GM21786 (cell line): ENCODE data around the gene C4orf46.
"Not testable (repeated sequence)": the region's sequence is repeated elsewhere in the genome, so short reads cannot be mapped to it uniquely, and the experiment has no call there.

ENCODE experiments used
- ATAC-seq: cut with Tn5 transposase; IDR thresholded peaks from one replicate; pipeline ENCODE4 v1.9.1; 2021; ENCODE audit not compliant: unreplicated experiment

The C4orf46 gene

DNA sequence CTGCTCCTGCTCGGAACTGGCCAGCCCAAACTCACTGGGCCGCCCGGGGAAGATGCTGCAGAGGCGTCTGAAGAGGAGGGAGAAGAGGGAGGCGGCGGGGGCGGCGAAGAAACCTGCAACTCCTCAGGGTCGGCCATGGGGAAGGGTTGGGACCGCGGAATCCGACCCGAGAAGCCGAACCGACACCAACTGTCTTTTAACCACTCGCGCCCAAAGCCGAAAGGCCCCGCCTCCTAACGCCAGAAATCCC is at the start of gene C4orf46:
Gene C4orf46, minus strand, starts transcription at position 223 of the 250 bp plus-strand sequence. Its CDS starts 86 bp downstream, at position 137.
- no peak for ATAC-seq

DNA sequence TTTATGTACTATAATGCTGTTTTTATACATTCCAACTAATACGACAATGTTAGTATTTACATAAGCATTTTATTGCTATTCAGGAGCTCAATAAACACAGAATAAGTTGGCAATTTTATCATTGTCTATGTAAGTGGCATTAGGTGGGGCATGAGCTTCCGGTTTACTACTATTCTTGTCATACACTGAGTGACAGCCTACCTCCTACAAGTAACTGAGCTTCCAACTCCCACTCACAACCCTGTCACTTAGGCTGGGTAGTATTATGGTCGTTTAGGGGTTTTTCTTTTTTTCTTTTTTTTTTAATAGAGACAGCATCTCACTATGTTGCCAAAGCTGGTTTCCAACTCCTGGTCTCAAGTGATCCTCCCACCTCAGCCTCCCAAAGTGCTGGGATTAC is 44.1 kb upstream of the C4orf46 start:
- no peak for ATAC-seq

DNA sequence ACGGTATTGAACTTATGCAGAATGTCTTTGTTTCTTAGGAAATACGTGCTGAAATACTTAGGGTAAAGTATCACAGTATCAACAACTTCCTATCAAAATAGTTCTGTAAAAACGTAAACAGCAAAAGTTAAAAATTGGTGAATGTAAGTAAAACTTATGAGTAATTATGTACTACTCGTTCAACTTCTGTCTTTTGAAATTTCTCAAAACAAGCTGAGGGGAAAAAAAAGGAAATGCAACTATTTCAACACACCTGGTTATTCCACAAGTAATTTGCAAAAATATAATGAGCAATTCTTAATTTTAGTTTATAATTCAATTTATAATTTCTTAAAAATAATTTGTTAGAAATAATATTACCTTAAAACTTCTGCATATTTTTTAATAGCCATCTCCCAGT is 43.2 kb upstream of the C4orf46 start:
- no peak for ATAC-seq

DNA sequence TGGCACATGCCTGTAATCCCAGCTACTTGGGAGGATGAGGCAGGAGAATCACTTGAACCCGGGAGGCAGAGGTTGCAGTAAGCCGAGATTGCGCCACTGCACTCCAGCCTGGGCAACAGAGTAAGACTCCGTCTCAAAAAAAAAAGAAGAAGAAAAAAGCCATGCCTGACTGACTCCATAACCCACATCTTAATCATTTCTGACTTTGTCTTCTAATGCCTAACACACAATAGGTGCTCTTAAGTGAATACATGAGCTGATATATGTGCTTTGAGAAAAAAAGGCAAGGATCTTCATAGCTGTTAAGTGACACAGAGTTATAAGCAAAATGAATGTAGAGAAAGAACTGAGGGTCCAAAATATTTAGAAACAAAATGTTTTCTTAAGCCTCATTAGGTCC is 40.9 kb upstream of the C4orf46 start:
- ATAC-seq: not testable (repeated sequence)

DNA sequence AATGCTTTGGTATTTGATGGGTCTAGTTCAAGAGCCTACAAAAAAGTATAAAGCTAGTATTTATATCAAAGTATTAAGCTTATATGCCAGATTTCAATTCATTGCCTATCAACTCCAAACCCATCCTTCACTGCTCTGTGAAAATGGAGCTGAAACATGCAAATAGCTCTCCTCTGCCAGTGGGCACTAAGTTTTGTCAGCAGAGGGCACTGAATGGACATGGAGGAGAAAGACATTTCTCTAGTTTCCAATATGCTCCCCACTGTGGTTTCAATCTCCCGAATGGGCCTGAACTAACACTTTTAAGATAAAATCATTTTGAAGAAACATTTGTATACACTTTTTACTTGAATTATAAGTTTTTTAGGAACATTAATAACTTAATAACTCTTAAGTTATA is 39.1 kb upstream of the C4orf46 start:
- ATAC-seq: no peak

DNA sequence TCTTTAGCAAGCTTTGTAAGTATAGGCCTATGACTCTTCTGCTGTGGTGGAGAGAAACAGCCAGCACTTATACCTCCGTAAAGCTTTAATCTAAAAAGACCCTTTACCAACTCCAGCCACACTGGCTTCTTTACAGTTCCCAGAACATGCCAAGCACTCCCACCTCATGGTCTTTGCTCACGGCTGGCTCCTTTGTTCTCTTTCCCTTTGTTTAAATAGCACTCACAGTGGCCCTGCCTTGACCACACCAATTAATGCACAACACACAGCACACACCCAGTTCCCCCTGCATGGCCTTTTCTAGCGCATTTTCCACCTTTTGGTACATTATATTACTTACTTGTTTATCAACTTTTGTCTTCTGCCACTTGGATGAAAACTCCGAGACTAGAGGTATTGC is 32.6 kb upstream of the C4orf46 start:
- ATAC-seq: no peak

DNA sequence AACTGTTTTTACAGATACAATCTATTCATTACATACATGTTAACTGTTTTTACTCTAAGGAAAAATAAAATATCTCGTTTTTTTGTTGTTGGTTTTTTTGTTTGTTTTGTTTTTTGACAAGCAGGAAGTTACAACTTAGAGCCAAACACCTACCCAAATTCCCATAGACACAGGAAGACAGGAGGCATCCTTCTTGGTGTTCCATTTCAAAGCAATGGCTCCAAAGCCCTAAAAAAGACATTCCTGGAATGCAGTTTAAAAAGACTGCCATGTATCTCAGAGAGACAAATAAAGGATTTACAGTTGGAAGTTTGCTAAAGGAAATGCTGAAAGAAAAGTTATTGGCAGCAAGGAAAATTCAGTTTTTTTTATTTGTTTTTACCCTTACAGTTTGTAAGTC is 17.1 kb upstream of the C4orf46 start:
- no peak for ATAC-seq

DNA sequence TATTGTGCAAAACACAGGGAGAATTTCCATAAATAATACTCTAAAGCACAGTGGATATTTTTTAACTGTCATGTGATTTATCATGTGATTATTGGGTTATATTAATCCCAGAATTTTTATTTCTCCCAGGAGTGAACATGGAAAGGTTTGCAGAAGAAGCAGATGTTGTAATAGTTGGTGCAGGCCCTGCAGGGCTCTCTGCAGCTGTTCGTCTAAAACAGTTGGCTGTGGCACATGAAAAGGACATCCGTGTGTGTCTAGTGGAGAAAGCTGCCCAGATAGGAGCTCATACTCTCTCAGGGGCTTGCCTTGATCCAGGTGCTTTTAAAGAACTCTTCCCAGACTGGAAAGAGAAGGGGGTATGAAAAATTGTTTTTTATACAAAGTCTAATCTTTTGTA is 10.4 kb upstream of the C4orf46 start:
- ATAC-seq: no peak

DNA sequence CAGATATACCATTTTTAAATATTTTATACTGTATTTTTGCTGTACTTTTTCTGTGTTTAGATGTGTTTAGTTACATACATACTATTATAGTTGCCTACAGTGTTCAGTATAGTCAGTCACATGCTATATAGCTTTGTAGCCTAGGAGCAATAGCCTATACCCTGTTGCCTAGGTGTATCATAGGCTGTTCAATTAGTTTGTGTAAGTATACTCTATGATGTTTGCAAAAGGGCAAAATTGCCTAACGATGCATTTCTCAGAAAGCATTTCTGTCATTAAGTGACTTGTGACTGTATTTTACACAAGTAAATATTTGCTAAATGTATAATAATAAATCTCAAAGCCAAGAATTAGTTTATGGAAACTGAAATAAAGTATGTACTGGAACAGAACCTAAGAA is 9.9 kb upstream of the C4orf46 start:
- ATAC-seq: no peak

DNA sequence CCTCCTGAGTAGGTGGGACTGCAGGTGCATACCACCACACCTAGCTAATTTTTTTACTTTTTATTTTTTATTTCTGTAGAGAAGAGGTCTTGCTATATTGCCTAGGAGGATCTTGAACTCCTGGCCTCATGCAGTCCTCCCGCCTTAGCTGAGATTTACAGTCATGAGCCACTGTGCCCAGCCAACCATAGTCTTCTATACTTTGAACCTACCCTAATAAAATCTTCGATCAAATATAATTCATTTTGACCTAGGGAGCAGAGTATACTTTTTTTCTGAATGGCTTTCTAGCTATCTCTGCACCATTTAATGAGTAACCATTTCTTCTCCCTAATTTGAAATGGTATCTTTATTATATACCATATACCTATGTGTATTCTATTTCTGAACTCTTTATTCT is 7.1 kb upstream of the C4orf46 start:
- no peak for ATAC-seq

DNA sequence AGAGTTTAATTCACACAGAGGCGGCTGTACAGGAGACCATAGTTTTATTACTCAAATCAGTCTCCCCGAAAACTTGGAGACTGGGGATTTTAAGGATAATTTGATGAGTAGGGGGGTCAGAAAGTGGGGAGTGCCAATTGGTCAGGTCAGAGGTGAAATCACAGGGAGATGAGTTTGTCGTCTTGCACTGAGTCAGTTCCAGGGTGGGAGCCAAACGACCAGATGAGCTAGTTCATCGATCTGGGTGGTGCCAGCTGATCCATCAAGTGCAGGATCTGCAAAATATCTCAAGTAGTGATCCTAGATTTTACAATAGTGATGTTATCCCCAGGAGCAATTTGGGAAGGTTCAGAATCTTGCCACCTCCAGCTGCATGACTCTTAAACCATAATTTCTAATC is 4.4 kb upstream of the C4orf46 start:
- ATAC-seq: no peak

DNA sequence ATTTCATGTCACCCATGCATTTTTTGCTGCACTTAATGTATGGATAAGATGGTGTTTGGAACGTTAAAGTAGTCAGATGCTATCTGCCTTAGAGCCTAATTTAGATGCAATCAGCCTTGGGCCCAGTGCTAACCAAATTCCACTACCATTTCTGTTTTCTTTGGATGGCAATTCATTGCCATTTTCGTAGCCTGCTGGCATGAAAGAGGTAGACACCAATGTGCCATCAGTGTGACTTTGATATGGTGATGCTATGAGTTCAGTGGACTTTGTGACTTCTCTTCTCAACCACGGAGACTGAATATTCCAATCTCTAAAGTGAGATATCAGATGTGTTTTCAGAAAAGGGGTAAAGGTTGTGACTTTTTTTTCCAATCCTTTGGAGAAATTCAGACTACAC is 1.9 kb upstream of the C4orf46 start:
- ATAC-seq: no peak

DNA sequence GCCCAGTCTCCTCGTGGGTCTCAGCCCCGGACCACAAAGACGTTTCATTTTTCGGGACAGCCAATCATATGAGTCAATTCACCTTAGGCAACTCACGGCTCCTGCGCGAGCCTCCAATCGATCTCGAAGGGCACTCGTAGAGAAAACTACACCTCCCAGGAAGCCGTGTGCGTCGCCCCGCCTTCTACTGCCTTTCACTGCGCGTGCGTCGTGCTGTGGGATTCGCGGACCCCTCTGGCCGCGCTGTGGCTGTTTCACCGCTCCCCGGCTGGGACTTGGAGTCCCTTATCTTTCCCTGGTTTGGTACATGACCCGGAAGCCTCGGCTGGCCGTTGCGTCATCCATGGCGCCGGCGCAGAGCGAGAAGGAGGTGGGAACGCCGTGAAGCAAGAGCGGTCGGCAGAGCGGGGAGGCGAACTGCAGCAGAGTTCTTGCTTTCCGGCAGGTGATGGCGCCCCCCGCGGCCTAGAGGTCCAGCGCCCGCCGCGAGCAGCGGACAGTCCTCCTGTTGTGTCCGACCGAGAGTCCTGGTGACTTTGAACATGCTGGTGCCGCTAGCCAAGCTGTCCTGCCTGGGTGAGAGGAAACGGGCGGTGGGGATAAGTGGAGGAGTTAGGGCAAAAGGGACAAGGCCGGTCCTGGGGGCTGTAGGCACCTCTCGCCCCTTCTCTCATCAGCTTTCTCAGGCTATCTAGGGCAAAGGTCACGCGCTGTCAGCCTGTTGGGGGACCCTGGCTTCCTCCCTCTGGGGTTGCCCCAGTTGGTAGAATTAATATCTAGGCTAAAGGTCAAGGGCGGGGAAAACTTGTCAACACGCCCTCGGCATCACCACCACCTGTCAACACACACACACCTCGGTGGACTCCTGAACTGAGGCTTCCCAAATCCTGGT is 474 bp upstream of the C4orf46 start, which contains the start of gene ETFDH:
Gene ETFDH, plus strand, starts transcription at position 382 of the 892 bp plus-strand sequence. Its CDS starts 161 bp downstream, at position 543.
- ATAC-seq: peak; percentile 84

DNA sequence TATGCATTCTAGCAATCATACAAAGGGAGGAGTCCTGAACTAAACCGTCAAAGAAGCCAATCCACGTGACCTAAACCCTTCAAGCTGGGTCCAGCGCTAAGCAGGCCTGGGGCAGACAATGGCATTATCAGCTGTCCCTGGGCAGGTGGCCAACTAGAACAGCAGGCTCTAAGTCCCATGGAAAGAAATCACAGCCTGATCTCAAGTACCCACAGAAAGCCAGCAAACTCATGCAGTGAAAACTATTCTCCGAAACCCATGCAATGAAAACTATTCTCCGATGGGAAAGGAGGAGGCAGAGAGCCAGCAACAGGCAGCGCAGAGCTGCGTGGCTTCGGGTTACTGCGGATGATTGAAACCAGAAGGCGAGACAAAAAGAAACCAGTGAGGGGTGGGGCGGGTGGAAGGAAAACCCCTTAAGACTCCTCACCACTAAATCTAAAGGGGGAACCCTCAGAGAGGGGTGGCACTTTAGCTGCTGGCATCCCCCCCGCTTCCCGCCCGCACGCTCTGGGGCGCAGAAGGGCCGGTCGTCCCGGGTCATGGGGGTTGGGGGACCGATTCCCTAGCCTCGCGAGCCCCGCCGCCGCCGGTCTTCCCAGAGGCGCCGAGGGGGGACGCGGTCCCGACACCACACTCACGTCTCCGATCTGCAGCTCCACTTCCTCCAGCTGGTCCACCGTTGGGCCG is 567 bp downstream of the C4orf46 start:
- ATAC-seq: peak; percentile 19

DNA sequence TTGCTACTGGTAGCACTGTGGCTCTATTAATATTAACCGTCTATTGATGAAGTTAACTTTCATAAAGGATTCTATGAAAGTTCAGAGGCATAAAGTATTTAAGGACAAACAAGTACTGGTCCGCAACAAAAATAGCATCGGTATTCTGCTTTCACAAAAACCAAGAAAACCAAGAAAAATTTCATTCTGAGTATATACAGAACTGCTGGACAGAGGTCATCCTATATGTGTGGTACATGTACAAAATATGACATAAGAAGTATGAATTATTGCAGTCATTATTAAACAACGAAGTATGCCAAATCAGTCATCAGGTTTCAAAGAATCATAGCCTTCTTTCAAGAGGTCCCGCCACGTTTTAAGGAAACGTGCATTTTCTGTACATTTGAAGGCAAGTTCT is 2.4 kb downstream of the C4orf46 start:
- ATAC-seq: no peak

DNA sequence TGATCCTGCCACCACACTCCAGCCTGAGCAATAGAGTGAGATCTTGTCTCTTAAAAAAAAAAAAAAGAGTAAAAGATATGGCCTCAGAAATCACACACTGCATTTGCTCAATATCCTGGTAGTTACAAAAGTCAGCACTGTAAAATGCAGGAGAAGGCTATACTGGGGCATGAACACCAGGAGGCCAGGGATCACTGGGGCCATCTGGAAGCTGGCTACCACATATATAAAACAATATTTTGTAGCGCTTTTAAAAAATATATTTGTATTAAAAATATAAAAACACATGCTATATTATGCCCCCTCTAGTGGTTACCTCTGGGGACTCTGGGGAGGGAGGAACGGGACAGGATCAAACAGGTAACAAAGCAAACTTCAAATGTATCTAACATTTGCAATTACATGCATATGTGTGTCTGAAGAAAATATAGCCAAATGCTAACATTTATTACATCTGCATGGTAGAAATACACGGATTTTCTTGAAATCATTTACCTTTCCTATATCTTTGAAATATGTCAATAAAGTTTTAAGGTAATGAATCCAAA is 4.0 kb downstream of the C4orf46 start:
- ATAC-seq: no peak

DNA sequence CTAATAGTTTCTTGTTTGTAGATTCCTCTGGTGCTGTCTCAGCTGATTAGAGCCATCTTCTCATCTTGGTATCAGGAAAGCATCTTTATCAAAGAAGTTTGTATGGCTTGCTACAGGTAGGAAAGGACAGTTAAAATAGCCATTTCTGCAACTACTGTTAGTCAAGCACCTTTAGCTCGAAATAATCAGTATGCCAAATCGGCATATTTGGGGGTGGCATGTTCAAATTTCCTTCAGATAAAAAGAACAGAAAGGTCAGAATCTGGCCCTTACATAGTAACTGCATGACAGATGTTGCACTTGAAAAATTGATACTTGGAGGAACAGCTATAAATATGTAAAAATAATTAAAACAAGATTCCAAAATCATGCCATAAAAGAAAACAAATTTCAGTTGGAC is 4.8 kb downstream of the C4orf46 start:
- no peak for ATAC-seq

DNA sequence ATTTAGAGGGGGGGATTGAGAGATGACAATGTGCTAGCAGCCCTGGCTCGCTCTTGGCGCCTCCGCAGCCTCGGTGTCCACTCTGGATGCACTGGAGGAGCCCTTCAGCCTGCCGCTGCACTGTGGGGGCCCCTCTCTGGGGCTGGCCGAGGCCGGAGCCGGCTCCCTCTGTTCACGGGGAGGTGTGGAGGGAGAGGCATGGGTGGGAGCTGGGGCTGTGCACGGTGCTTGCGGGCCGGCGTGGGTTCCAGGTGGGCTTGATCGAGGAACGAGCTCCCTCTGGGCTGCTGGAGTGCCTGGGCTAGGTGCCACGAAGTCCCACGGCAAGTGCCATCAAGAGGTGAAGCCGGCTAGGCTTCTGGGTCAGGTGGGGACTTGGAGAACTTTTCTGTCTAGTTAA is 6.9 kb downstream of the C4orf46 start:
- ATAC-seq: no peak

DNA sequence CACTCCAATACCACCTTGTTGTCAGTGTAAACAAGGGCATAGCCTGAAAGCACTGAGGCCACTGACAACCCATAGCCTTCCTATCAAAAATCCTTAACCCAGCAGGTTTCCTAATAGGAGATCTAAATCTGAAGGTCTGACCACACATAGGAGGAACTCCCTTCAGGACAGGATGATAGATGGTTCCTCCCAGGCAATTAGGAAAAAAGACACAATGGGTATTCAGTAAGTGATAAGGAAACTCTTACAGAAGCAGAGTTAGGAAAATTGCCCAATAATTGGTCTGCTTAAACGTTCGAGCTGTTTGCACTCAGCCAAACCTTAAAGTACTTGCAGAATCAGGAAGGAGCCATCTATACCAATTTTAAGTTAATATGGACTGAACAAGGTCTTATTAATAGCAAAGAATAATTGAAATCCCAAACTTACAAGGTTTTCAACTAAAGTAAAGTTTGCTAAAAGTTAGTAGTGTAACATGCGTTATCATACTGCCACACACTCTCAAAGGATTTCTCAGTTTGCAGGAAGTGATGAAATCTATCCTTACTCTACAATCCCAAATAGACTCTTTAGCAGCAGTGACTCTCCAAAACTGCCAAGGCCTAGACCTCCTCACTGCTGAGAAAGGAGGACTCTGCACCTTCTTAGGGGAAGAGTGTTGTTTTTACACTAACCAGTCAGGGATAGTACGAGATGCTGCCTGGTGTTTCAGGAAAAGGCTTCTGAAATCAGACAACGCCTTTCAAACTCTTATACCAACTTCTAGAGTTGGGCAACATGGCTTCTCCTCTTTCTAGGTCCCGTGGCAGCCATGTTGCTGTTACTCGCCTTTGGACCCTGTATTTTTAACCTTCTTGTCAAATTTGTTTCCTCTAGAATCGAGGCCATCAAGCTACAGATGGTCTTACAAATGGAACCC is 7.7 kb downstream of the C4orf46 start:
- ATAC-seq: not testable (repeated sequence)

DNA sequence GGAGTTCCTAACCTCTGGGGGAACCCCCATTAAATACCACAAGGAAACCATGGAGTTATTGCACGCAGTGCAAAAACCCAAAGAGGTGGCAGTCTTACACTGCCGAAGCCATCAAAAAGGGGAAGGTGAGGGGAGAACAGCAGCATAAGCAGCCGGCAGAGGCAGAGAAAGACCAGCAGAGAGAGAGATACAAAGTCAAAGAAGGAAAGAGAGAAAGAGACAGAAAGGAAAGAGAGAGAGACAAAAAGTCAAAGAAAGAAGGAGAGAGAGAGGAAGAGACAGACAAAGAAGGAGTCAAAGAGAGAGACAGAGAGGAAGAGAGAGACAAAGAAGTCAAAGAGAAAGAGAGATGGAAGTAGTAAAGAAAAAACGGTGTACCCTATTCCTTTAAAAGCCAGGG is 8.4 kb downstream of the C4orf46 start:
- not testable (repeated sequence) for ATAC-seq

DNA sequence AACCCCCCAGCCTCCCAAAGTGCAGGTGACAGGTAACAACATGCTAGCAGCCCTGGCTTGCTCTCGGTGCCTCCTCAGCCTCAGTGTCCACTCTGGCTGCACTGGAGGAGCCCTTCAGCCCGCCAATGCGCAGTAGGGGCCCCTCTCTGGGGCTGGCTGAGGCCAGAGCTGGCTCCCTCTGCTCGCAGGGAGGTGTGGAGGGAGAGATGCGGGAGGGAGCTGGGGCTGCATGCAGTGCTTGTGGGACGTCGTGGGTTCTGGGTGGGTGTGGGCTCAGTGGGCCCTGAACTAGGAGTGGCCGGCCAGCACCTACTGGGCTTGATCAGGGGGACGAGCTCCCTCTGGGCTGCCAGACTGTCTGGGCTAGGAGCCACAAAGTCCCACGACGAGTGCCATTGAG is 14.4 kb downstream of the C4orf46 start:
- ATAC-seq: no peak
